ENCODE results near the gene MAP3K21. TPM values are rescaled to one million over a fixed set of nuclear protein-coding genes. Genes with fewer than 3 reads are reported as not detected.

The MAP3K21 gene
- total and polyA plus RNA-seq, 2 donors (not counting 1 experiment from before 2014, with no cell fraction given), result 0.07 to 0.17 TPM

GRCh38 chr1:233421293-233421692 is 93.8 kb downstream of the MAP3K21 start:
- Histone ChIP-seq H4K20me1 (ENCODE audit: control insufficient read depth, extremely low read depth, insufficient read depth, low read length) (no peaks in the 10 kb centered on the region), H3K27me3 (ENCODE audit: control insufficient read depth, insufficient read depth, low read length) (no peaks in the 10 kb centered on the region), H3K36me3 (ENCODE audit: control insufficient read depth, insufficient read depth, low read length) (no peaks in the 10 kb centered on the region), H2AFZ (ENCODE audit: low read length) (no peak overlapping the region), H3K9me3 (ENCODE audit: control insufficient read depth, insufficient read depth, low read depth, low read length) (no peaks in the 10 kb centered on the region), H3K9ac (ENCODE audit: insufficient read depth, low read length) (no peak overlapping the region), H3K27ac (ENCODE audit: insufficient read depth, low read length) (no peak overlapping the region), H3K4me3 (replicated peaks in 1 of 4; ENCODE audit: control extremely low read depth in 1 of 4, insufficient read depth in 1 of 4, low read depth in 3 of 4, low read length in 4 of 4) (no peak overlapping the region), H3K79me2 (ENCODE audit: control insufficient read depth, insufficient read depth, low read length) (no peaks in the 10 kb centered on the region), H3K4me2 (ENCODE audit: extremely low read depth, insufficient read depth, low read length) (no peak overlapping the region), H3K4me1 (ENCODE audit: control insufficient read depth, extremely low read depth, insufficient read depth, low read length) (no peaks in the 10 kb centered on the region)
- no peak for TF ChIP-seq EZH2 (IDR thresholded peaks at IDR 0.05; ENCODE audit: low read length, missing control alignments)
- TF ChIP-seq CTCF (conservative IDR thresholded peaks at IDR 0.05 in 1 of 2, IDR thresholded peaks at IDR 0.05 in 1 of 2; ENCODE audit: low read depth in 1 of 2, low read length in 2 of 2), result no peak
- no peak for DNase-seq (ENCODE audit: low read depth in 2 of 2)

- Histone ChIP-seq H3K4me3 (replicated peaks in 1 of 4; ENCODE audit: control extremely low read depth in 1 of 4, insufficient read depth in 1 of 4, low read depth in 3 of 4, low read length in 4 of 4) (no peak overlapping the region), H3K9ac (ENCODE audit: insufficient read depth, low read length) (no peak overlapping the region), H3K9me3 (ENCODE audit: control insufficient read depth, insufficient read depth, low read depth, low read length) (no peaks in the 10 kb centered on the region), H4K20me1 (ENCODE audit: control insufficient read depth, extremely low read depth, insufficient read depth, low read length) (no peaks in the 10 kb centered on the region), H3K79me2 (ENCODE audit: control insufficient read depth, insufficient read depth, low read length) (no peaks in the 10 kb centered on the region), H3K4me2 (ENCODE audit: extremely low read depth, insufficient read depth, low read length) (no peak overlapping the region), H3K27me3 (ENCODE audit: control insufficient read depth, insufficient read depth, low read length) (no peaks in the 10 kb centered on the region), H3K27ac (ENCODE audit: insufficient read depth, low read length) (no peak overlapping the region), H3K4me1 (ENCODE audit: control insufficient read depth, extremely low read depth, insufficient read depth, low read length) (no peaks in the 10 kb centered on the region), H2AFZ (ENCODE audit: low read length) (no peak overlapping the region), H3K36me3 (ENCODE audit: control insufficient read depth, insufficient read depth, low read length) (no peaks in the 10 kb centered on the region)
- TF ChIP-seq EZH2 (IDR thresholded peaks at IDR 0.05; ENCODE audit: low read length, missing control alignments), result no peak
- peak; percentile 6 to 32 for TF ChIP-seq CTCF (conservative IDR thresholded peaks at IDR 0.05 in 1 of 2, IDR thresholded peaks at IDR 0.05 in 1 of 2; ENCODE audit: low read depth in 1 of 2, low read length in 2 of 2)
- DNase-seq (ENCODE audit: low read depth in 2 of 2), result peak in 1 of 2 donors; percentile 2
Measured at GRCh38 chr1:233424779-233425178, 97.3 kb downstream of the MAP3K21 start.

- Histone ChIP-seq H3K9ac (ENCODE audit: insufficient read depth, low read length) (no peak overlapping the region), H3K4me3 (replicated peaks in 1 of 4; ENCODE audit: control extremely low read depth in 1 of 4, insufficient read depth in 1 of 4, low read depth in 3 of 4, low read length in 4 of 4) (no peak overlapping the region), H3K4me1 (ENCODE audit: control insufficient read depth, extremely low read depth, insufficient read depth, low read length) (no peaks in the 10 kb centered on the region), H3K9me3 (ENCODE audit: control insufficient read depth, insufficient read depth, low read depth, low read length) (no peaks in the 10 kb centered on the region), H2AFZ (ENCODE audit: low read length) (no peak overlapping the region), H4K20me1 (ENCODE audit: control insufficient read depth, extremely low read depth, insufficient read depth, low read length) (no peaks in the 10 kb centered on the region), H3K27ac (ENCODE audit: insufficient read depth, low read length) (no peak overlapping the region), H3K36me3 (ENCODE audit: control insufficient read depth, insufficient read depth, low read length) (no peaks in the 10 kb centered on the region), H3K79me2 (ENCODE audit: control insufficient read depth, insufficient read depth, low read length) (no peaks in the 10 kb centered on the region), H3K27me3 (ENCODE audit: control insufficient read depth, insufficient read depth, low read length) (no peaks in the 10 kb centered on the region), H3K4me2 (ENCODE audit: extremely low read depth, insufficient read depth, low read length) (no peak overlapping the region)
- TF ChIP-seq EZH2 (IDR thresholded peaks at IDR 0.05; ENCODE audit: low read length, missing control alignments) (no peak), CTCF (conservative IDR thresholded peaks at IDR 0.05 in 1 of 2, IDR thresholded peaks at IDR 0.05 in 1 of 2; ENCODE audit: low read depth in 1 of 2, low read length in 2 of 2) (no peak)
- no peak for DNase-seq (ENCODE audit: low read depth in 2 of 2)
Measured at GRCh38 chr1:233427907-233428306, 100.4 kb downstream of the MAP3K21 start.

Data from fibroblast of lung (primary cell).